H9 (cell line): ENCODE results near the gene CEP192. TPM values are rescaled to one million over a fixed set of nuclear protein-coding genes. Genes with fewer than 3 reads are reported as not detected.

Experiments
- DNase-seq: peaks from one replicate; pipeline ENCODE4 v3.0.0-alpha.2; 2017
- H2AFZ ChIP-seq: one replicate; pipeline ENCODE4 v1.6.1; 2013; ENCODE audit warnings: mild to moderate bottlenecking, low read length, control low read depth, moderate library complexity
- H2AK5ac ChIP-seq: 2 replicates; pipeline ENCODE4 v1.6.1; 2013; ENCODE audit warnings: low read length, control low read depth, mixed read lengths; ENCODE audit not compliant: insufficient read length
- H2BK120ac ChIP-seq: one replicate; pipeline ENCODE4 v1.6.1; 2013; ENCODE audit warnings: low read depth, mild to moderate bottlenecking, low read length, control low read depth, inconsistent platforms; ENCODE audit not compliant: poor library complexity, severe bottlenecking
- H2BK12ac ChIP-seq: 2 replicates; pipeline ENCODE4 v1.6.1; 2013; ENCODE audit warnings: low read length, control low read depth, mixed read lengths, low read depth; ENCODE audit not compliant: insufficient read length
- H2BK15ac ChIP-seq: 2 replicates; pipeline ENCODE4 v1.6.1; 2013; ENCODE audit warnings: low read depth, low read length, control low read depth
- H2BK20ac ChIP-seq: one replicate; pipeline ENCODE4 v1.6.1; 2013; ENCODE audit warnings: low read depth, mild to moderate bottlenecking, low read length, control low read depth, inconsistent platforms; ENCODE audit not compliant: poor library complexity, severe bottlenecking
- H2BK5ac ChIP-seq: 2 replicates; pipeline ENCODE4 v1.6.1; 2013; ENCODE audit warnings: low read length, control low read depth, mixed read lengths; ENCODE audit not compliant: insufficient read length
- H3K14ac ChIP-seq: 2 replicates; pipeline ENCODE4 v1.6.1; 2013; ENCODE audit warnings: low read length, control low read depth; ENCODE audit not compliant: insufficient read depth
- H3K18ac ChIP-seq: 2 replicates; pipeline ENCODE4 v1.6.1; 2013; ENCODE audit warnings: low read depth, mild to moderate bottlenecking, mixed read lengths, low read length, control low read depth; ENCODE audit not compliant: insufficient read length
- H3K23ac ChIP-seq: 2 replicates; pipeline ENCODE4 v1.6.1; 2013; ENCODE audit warnings: low read length, control low read depth, mixed read lengths, low read depth; ENCODE audit not compliant: insufficient read length
- H3K23me2 ChIP-seq: 2 replicates; pipeline ENCODE4 v1.6.1; 2013; ENCODE audit warnings: low read depth, mild to moderate bottlenecking, mixed read lengths, low read length, control low read depth; ENCODE audit not compliant: insufficient read length, poor library complexity, severe bottlenecking
- H3K27ac ChIP-seq: 2 replicates; pipeline ENCODE4 v1.5.1; 2013; ENCODE audit warnings: low read length, control low read depth, mixed read lengths, low read depth; ENCODE audit not compliant: insufficient read length
- H3K27me3 ChIP-seq: 2 replicates; pipeline ENCODE4 v1.6.1; 2013; ENCODE audit warnings: low read length, control low read depth, inconsistent platforms; ENCODE audit not compliant: insufficient read depth
- H3K4ac ChIP-seq: 2 replicates; pipeline ENCODE4 v1.6.1; 2013; ENCODE audit warnings: low read depth, mild to moderate bottlenecking, control low read depth, inconsistent platforms, low read length, moderate library complexity
- H3K4me1 ChIP-seq: 2 replicates; pipeline ENCODE4 v1.6.1; 2013; ENCODE audit warnings: low read length, control low read depth, inconsistent platforms; ENCODE audit not compliant: insufficient read depth
- H3K4me2 ChIP-seq: 2 replicates; pipeline ENCODE4 v1.6.1; 2013; ENCODE audit warnings: low read length, control low read depth, mixed read lengths; ENCODE audit not compliant: insufficient read length, insufficient read depth
- H3K56ac ChIP-seq: 2 replicates; pipeline ENCODE4 v1.6.1; 2013; ENCODE audit warnings: low read depth, mild to moderate bottlenecking, mixed read lengths, low read length, control low read depth; ENCODE audit not compliant: insufficient read length
- H3K79me1 ChIP-seq: 2 replicates; pipeline ENCODE4 v1.6.1; 2013; ENCODE audit warnings: low read depth, mild to moderate bottlenecking, moderate library complexity, low read length, control low read depth, inconsistent platforms; ENCODE audit not compliant: insufficient read depth, poor library complexity, severe bottlenecking
- H3K79me2 ChIP-seq: 2 replicates; pipeline ENCODE4 v1.6.1; 2013; ENCODE audit warnings: low read length, control low read depth, inconsistent platforms; ENCODE audit not compliant: insufficient read depth
- H3K9ac ChIP-seq: 2 replicates; pipeline ENCODE4 v1.6.1; 2013; ENCODE audit warnings: low read length, control low read depth, mixed read lengths; ENCODE audit not compliant: insufficient read length; ENCODE audit errors: extremely low read depth
- H3K9me3 ChIP-seq: one replicate; pipeline ENCODE4 v1.6.1; 2013; ENCODE audit warnings: low read depth, low read length, inconsistent platforms; ENCODE audit not compliant: control insufficient read depth
- H3T11ph ChIP-seq: one replicate; pipeline ENCODE4 v1.6.1; 2013; ENCODE audit warnings: mild to moderate bottlenecking, low read length, control low read depth, inconsistent platforms
- H4K20me1 ChIP-seq: one replicate; pipeline ENCODE4 v1.6.1; 2013; ENCODE audit not compliant: control insufficient read depth, insufficient read length, insufficient read depth
- H4K5ac ChIP-seq: 2 replicates; pipeline ENCODE4 v1.6.1; 2013; ENCODE audit warnings: low read depth, mild to moderate bottlenecking, mixed read lengths, low read length, control low read depth; ENCODE audit not compliant: insufficient read length
- H4K8ac ChIP-seq: replicated peaks from 2 replicates; pipeline ENCODE4 v1.6.1; 2013; ENCODE audit warnings: low read length, control low read depth, mixed read lengths, low read depth; ENCODE audit not compliant: insufficient read length
- H4K91ac ChIP-seq: 2 replicates; pipeline ENCODE4 v1.6.1; 2013; ENCODE audit warnings: low read depth, mild to moderate bottlenecking, moderate library complexity, mixed read lengths, low read length, control low read depth; ENCODE audit not compliant: insufficient read length
- H3K27ac Mint-ChIP-seq, 3 experiments: 2 replicates in 2 of 3; 3 replicates in 1 of 3; pipeline ENCODE4 v1.8.0; 2020 to 2021; ENCODE audit warnings: mixed read lengths in 3 of 3, mild to moderate bottlenecking in 1 of 3, moderate library complexity in 1 of 3
- H3K27me3 Mint-ChIP-seq: 2 replicates; pipeline ENCODE4 v1.8.0; 2021; ENCODE audit warnings: low read depth, mild to moderate bottlenecking, moderate library complexity, mixed read lengths
- H3K36me3 Mint-ChIP-seq, 3 experiments: 2 replicates in 2 of 3; 3 replicates in 1 of 3; pipeline ENCODE4 v1.8.0; 2020 to 2021; ENCODE audit warnings: low read depth in 3 of 3, mixed read lengths in 3 of 3; ENCODE audit not compliant: insufficient read depth in 1 of 3
- H3K4me1 Mint-ChIP-seq, 2 experiments: 2 replicates each; pipeline ENCODE4 v1.8.0; 2020; ENCODE audit warnings: mixed read lengths in 2 of 2
- H3K4me3 Mint-ChIP-seq, 2 experiments: 2 replicates in 1 of 2; 3 replicates in 1 of 2; pipeline ENCODE4 v1.8.0; 2020 to 2021; ENCODE audit warnings: mild to moderate bottlenecking in 2 of 2, mixed read lengths in 2 of 2, moderate library complexity in 1 of 2
- H3K9me3 Mint-ChIP-seq, 2 experiments: 2 replicates in 1 of 2; 3 replicates in 1 of 2; pipeline ENCODE4 v1.8.0; 2020; ENCODE audit warnings: mild to moderate bottlenecking in 2 of 2, mixed read lengths in 2 of 2, moderate library complexity in 1 of 2
- WGBS: extraction: QIAGEN DNeasy Blood & Tissue Kit; methylation state at CpG from one replicate; pipeline ENCODE4 v1.1.7; 2013; ENCODE audit warnings: missing lambda C conversion rate, low lambda C conversion rate, mixed read lengths; ENCODE audit not compliant: insufficient read length; ENCODE audit errors: extremely low coverage; 5-methylcytosine and 5-hydroxymethylcytosine counted together
- total RNA-seq: library from RNA; stranded (reverse); gene quantifications from 2 replicates; pipeline ENCODE4 v1.2.1, GENCODE V29; 2021
- TF ChIP-seq, protein P1 (sequence below): fragments of 200-600 bp; sonication (generic); conservative IDR thresholded peaks from 3 replicates; pipeline ENCODE4 v1.8.0; 2021; ENCODE audit warnings: antibody characterized with exemption, mild to moderate bottlenecking

CEP192 gene
- total RNA-seq, 1 experiment from 2014 or later, result 23.5 TPM

DNA sequence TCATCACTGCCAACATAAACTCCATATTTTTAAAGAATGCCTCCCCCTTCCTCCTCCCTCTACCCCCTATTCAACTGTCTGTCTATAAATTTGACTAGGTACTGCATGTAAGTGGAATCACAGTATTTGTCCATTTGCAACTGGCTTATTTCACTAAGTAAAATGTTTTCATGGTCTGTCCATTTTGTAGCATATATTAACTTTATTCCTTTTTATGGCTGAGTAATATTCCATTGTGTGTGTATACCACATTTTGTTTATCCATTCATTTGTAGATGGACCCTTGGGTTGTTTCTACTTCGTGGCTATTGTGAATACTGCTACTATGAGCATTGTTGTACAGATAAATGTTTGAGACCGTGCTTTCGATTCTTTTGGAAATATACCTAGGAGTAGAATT is 32.7 kb upstream of the CEP192 start:
- WGBS, result no CpG with 5 or more reads among the region's 3 CpGs
- no peak for DNase-seq
- H3K27ac Mint-ChIP-seq, result no peak overlapping the region
- Histone ChIP-seq H3K23ac (no peak overlapping the region), H3K56ac (no peak overlapping the region), H2BK120ac (no peak overlapping the region), H3K4me2 (no peak overlapping the region), H2BK20ac (no peak overlapping the region), H2BK5ac (no peak overlapping the region), H3K23me2 (no peaks in the 10 kb centered on the region), H3K79me2 (peaks cover 1% of the 10 kb centered on the region; the same call in 1 of the 2 replicates), H2AK5ac (no peak overlapping the region), H4K5ac (no peak overlapping the region), H3K18ac (no peak overlapping the region), H3K4ac (no peak overlapping the region), H4K8ac (no peak overlapping the region), H4K20me1 (no peaks in the 10 kb centered on the region), H3K14ac (no peak overlapping the region), H3K9me3 (no peaks in the 10 kb centered on the region), H2AFZ (no peak overlapping the region), H3K4me1 (no peaks in the 10 kb centered on the region), H3K27me3 (no peaks in the 10 kb centered on the region), H3K27ac (no peak overlapping the region), H3T11ph (no peak overlapping the region), H4K91ac (no peak overlapping the region), H2BK15ac (no peak overlapping the region), H3K79me1 (no peaks in the 10 kb centered on the region), H2BK12ac (no peak overlapping the region), H3K9ac (no peak overlapping the region)
- no peak overlapping the region for H3K4me3 Mint-ChIP-seq
- H3K9me3 Mint-ChIP-seq, result no peaks in the 10 kb centered on the region; a peak in 1 of 5 replicates
- peaks cover 25 to 59% (median 45%) of the 10 kb centered on the region in 3 experiments for H3K36me3 Mint-ChIP-seq
- no peaks in the 10 kb centered on the region for H3K27me3 Mint-ChIP-seq
- H3K4me1 Mint-ChIP-seq, result no peaks in the 10 kb centered on the region
- TF ChIP-seq, protein P1, sequence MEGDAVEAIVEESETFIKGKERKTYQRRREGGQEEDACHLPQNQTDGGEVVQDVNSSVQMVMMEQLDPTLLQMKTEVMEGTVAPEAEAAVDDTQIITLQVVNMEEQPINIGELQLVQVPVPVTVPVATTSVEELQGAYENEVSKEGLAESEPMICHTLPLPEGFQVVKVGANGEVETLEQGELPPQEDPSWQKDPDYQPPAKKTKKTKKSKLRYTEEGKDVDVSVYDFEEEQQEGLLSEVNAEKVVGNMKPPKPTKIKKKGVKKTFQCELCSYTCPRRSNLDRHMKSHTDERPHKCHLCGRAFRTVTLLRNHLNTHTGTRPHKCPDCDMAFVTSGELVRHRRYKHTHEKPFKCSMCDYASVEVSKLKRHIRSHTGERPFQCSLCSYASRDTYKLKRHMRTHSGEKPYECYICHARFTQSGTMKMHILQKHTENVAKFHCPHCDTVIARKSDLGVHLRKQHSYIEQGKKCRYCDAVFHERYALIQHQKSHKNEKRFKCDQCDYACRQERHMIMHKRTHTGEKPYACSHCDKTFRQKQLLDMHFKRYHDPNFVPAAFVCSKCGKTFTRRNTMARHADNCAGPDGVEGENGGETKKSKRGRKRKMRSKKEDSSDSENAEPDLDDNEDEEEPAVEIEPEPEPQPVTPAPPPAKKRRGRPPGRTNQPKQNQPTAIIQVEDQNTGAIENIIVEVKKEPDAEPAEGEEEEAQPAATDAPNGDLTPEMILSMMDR, result no peak
